GM21825 (cell line): ENCODE results near the gene DNAJC7.
"Not testable (repeated sequence)": the region's sequence is repeated elsewhere in the genome, so short reads cannot be mapped to it uniquely, and the experiment has no call there.

Experiments
- ATAC-seq: cut with Tn5 transposase; IDR thresholded peaks from one replicate; pipeline ENCODE4 v1.9.1; 2021; ENCODE audit warnings: mild to moderate bottlenecking, moderate library complexity; ENCODE audit not compliant: unreplicated experiment

The DNAJC7 gene

GRCh38 chr17:42041619-42042018 lies 24.4 kb upstream of the DNAJC7 start:
- no peak for ATAC-seq

- no peak for ATAC-seq
These were observed 23.6 kb upstream of the DNAJC7 start for GRCh38 chr17:42040818-42041217.

DNA sequence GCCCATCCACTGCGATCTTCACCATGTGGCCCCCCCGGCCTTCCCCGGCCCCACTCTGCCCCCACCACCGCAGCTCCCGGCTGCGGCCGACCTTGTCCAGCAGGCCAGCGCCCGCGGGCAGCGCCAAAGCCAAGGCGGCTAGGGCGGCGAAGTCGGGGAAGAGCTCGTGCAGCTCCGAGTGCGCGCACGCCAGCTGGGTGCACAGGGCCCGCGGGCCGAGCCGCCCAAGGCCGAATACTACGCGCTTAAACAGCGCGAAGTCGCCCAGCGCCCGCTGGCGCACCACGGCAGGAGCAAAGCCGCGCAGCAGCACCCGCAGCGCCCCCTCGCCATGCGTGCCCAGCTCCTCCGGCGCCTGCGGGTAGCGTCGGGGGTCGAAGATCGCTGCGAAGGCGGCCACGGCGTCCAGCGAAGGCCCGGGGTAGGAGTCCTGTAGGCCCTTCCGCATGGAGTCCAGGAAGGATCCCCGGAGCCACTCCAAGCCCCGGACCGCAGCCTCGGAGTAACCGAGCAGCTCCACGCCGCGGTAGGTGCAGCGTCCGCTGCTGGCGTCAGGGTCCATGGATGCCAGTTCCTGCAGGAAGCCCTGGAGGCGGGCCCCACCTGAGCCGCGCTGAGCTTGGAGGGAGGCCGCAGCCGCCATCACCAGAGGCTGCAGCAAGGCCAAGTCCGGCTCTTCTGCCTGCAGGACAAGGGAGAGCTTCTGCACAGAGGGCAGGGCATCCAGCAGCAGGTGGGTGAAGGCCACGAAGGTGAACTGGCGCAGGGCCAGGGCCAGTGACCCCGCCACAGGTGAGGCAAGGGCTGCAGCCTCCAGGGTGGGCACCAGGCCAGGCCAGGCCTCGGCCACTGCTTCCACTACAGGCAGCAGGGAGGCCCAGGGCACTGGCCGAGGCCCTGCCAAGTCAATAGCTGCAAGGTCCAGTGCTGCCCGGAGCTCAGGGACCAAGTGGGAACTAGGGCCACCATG lies 22.8 kb upstream of the DNAJC7 start:
- no peak for ATAC-seq

DNA sequence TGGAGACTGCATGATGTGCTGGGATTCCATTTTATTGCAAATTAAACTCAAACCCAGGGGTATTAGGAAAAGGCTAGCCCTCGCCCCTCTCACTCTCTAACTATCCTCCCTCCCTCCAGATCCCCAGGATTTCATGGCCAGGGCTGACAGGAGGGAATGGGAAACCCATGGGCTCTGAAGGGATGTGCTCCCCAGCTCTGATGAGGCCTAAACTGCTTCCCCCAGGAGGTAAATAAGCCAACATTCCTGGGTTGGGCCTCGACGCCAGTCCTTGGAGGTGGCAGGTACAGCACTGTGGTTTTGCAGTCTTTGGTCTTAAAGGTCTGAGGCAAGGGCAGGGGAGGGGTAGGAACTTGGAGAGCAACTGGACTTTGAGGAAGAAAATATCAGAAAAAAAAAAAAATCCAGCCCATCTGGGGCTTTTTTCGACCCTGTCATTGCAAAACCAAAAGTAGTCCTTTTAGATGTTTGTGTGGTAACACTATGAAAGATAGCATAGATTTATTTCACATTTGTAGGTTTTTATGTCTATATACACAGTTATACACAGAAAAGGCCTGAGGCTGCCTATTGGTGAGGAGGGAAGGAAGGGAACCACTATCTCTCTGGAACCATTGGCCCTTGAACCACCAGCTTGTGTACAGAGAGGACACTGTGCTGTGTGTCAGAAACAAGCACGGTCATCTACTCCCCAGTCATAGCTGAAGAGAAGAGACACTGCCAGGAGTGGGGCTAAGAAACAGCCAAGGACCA lies 21.2 kb upstream of the DNAJC7 start:
- ATAC-seq: no peak

DNA sequence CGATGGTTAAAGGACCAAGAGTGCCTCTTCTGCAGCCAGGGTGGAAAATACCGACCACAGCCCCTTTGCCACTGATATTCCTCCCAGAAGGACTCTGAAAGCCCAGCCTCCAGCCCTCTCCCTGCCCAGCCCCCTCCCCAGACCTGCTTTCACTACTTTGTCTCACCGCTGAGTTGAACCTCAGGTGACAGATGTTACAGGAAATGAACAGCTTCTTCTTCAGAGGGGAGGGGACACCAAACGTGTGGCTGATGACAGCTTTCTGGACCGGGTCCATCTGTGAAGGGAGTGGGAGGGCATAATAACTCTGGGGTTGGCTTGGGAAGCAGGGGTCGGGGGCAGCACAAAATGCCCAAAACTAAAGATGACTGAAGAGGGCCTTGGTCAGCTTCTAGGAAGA lies 16.8 kb upstream of the DNAJC7 start:
- no peak for ATAC-seq

GRCh38 chr17:42031584-42031983 lies 14.3 kb upstream of the DNAJC7 start:
- ATAC-seq: no peak

DNA sequence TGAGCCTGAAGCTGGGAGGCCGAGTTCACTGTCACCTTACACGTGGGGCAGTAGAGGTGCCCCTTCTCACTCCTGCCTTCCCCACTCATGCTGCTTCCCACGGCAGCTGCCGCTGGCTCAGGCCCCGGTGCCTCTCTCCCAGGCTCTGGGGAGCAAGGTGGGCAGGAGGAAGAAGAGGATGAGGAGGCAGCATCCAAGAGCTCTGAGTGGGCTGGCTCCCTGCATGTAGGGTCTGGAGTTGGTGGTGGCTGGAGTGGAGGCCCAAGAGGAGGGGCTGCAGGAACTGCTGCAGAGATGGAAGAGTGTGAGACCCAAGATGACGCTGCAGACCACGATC lies 11.5 kb upstream of the DNAJC7 start:
- ATAC-seq: no peak

DNA sequence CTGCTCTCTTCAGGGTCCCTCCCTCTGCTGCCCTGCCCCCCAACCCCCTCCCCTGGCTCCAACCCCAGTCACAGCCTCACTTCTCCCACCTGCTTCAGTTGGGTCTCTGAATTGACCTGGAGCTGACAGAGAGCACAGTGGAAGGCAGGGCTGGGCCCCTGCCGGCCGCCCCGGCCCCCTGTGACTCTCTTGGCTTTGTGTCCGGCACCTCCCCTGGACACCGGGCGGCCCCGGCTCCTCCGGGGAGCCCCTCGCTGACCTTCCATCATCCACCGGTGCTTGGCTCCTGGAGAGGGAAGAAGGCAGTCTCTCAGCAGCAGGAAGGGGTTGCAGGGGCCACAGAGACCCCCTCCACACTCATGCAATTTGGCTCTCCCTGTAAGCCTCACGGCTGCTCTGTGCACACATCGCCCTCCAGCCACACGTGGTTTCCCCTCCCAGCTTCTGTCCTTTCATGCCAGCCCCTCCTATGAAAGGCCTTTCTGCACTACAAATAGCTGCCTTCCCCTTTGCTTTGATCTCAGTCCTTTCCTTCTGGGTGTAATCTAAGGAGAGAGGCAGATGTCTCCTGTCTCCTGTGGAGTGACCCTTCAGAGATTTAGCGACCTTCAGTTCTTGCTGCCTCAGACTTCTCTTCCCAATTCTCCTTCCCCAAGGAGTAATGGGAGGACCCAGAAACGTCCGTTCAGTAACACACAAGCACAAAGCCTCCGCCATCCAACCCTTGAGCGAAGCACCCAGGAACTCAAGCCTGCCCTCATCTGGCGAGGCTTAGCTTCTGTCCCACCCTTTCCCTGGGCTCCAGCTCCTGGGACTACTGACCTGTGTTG lies 10.9 kb upstream of the DNAJC7 start:
- no peak for ATAC-seq

GRCh38 chr17:42027590-42027889 lies 10.3 kb upstream of the DNAJC7 start:
- ATAC-seq: no peak

- ATAC-seq: no peak
These were observed 9.8 kb upstream of the DNAJC7 start for GRCh38 chr17:42026857-42027589.

DNA sequence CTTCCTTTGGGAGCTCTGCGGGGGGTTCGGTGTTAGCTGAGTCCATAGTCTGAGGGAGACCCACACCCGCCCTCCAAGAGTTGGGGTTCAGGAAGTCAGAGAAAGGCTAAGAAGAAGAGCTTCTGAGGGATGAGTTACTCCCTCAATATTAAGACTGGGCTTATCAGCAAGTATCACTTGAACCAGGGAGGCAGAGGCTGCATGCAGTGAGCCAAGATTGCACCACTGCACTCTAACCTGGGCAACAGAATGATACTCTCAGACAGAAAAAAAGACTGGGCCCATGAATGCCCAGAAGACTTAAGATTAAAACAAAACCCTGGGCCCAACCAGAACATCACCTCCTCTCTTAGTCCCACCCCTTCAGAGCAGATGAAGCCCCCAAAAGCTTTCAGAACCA lies 8.7 kb upstream of the DNAJC7 start:
- no peak for ATAC-seq

DNA sequence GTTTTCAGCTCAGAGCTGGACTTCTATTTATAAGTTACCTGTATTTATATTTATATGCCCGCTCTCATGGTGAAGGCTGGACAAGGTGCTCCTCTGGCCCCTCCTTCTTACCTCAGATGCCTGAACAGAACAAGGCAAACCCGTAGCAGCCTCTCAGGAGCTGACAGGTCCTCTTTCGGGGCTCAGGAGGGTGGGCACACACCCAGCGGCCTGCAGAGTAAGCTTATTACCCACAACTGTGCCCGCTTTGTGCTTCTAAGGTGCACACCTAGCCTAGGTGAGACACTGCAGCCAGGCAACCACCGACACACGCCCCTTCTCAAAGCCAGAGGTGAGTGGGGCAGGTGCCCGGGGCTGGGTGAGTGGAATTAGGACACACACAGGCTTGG lies 7.9 kb upstream of the DNAJC7 start:
- no peak for ATAC-seq

- ATAC-seq: no peak
These were observed 6.5 kb upstream of the DNAJC7 start for GRCh38 chr17:42023524-42024349.

DNA sequence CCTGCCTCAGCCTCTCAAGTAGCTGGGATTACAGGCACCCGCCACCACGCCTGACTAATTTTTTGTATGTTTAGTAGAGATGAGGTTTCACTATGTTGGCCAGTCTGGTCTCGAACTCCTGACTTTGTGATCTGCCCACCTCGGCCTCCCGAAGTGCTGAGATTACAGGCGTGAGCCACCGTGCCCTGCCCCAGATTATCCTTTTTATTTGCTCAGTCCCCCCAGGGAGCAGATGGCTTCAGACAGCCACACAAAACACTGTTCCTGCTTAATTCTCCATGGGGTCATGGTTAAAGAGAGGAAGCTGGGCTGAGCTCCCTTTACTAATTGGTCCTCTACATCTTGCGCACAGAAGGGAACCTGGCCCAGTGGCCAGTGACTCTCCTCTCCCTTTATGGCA lies 3.6 kb upstream of the DNAJC7 start:
- not testable (repeated sequence) for ATAC-seq

DNA sequence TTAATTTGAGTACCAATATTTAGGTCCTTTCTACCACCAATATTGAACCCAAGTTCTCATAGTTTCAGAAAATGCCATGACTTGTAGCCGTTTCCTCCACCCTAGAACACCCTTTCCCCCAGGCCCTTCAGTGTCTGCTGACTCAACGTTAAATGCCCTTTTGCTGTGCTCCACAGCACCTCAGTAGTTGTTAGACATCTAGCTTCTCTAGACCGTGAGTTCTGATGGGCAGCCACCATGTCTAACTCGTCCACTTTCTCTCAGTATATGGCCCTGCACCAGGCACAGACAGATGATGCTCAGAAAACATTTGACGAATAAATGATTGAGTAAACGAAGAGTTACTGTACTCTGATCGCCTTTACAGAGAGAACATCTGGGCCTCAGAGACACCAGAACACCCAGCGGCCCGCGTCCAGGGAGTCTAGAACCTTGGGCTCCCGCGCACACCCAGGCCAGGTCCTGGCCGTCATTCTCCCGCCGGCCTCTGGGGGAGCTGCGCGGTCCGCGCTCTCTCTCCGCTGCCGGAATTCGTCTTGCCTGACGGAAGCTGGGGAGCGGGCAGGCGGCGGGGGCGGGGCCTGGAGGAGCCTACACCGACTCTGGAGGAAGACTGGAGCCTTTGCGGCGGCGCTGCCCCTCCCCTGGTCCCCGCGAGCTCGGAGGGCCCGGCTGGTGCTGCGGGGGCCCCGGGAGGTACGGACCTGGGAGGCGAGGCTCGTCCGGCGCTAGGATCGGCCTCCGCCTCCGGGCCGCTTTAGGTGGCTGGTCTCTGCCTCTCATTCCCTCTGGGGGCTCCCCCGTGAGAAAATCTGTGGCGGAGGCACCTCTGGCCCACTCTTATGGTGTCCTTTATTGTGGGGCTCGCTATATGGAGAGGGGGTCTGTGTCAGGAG lies 2.5 kb upstream of the DNAJC7 start, which contains the start of gene NKIRAS2:
Gene NKIRAS2 (plus strand): TSS at position 582 of the 896 bp plus-strand sequence. CDS start 1,488 bp downstream, outside the sequence.
- peak; percentile 58 for ATAC-seq

DNA sequence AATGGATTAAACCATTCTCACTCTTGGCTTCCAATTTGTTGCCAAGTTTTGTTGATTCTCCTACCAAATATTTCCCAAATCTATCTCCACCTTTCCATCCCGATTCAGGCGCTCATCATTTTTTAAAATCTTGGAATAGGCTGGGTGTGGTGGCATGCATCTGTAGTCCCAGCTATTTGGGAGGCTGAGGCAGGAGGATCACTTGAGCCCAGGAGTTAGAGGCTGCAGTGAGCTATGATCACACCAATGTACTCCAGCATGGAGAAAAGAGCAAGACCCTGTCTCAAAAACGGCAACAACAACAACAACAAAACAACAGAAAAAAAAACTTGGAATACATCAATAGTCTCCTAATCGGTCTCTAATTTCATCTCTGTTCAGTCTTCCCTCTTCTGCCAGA lies 1.7 kb upstream of the DNAJC7 start:
- no peak for ATAC-seq

GRCh38 chr17:42018339-42018738 lies 1.1 kb upstream of the DNAJC7 start:
- ATAC-seq: no peak

DNA sequence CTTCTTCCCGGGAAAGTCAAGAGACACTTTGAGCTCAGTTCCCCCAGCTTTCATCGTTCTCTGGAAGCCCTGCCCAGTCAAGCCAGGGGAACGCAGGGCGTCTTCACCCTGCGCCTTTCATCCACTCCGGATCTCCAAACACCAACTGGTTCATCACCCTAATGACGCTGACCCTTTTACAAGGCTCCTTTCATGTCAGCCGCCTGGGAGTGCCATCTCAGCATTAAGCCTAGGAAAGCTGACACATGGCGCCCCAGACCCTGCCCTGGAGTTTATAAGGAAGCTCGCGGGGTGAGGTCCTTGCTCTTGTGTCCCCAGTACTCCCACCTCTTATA lies 594 bp upstream of the DNAJC7 start:
- ATAC-seq: no peak

DNA sequence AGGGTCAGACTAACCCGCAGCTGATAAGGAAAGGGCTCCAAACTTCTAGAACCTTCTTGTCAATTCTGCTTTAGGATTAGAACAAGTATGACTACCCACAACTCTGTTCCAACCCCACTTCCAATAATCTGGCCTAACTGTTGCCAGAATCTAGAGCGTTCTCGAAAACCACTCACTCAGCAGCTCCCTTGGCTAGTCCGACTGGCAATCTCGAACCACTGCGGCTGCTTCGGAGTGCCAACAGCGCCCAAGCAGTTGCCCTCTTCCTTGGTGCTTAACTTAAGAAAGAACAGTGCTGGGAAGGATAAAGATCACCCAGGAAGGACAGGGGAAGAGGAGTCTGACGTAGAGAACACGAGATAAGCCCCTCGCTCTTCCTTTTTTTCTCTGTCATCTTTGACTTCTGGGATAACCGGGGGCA lies 818 bp downstream of the DNAJC7 start:
- no peak for ATAC-seq
